A673 (cell line): ENCODE measurements around the gene CDC42BPB.

Source experiments
- EZH2 ChIP-seq: fragments of 200-600 bp; sonication (generic); IDR thresholded peaks from 2 replicates; pipeline ENCODE4 v1.6.1; 2017; ENCODE audit warnings: borderline replicate concordance, low read depth, mild to moderate bottlenecking, mixed read lengths, antibody characterized with exemption, low read length; ENCODE audit not compliant: poor library complexity, severe bottlenecking
- TF ChIP-seq, protein P1 (sequence below): fragments of 300-800, 200-600 bp; sonication (generic); conservative IDR thresholded peaks from 2 replicates; pipeline ENCODE4 v1.5.1; 2017; ENCODE audit warnings: low read depth, mild to moderate bottlenecking, antibody characterized with exemption, low read length, moderate library complexity, mixed read lengths

DNA sequence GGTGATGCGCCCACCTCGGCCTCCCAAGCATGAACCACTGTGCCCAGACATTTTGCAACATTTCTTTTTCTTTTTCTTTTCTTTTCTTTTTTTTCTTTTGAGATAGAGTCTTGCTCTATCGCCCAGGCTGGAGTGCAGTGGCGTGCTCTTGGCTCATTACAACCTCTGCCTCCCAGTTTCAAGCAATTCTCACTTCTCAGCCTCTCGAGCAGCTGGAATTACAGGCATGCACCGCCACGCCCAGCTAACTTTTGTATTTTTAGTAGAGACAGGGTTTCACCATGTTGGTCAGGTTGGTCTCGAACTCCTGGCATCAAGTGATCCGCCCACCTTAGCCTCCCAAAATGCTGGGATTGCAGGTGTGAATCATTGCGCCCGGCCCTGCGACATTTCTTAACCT lies 7.6 kb upstream of the CDC42BPB start:
- no peak for TF ChIP-seq EZH2
- TF ChIP-seq, protein P1, sequence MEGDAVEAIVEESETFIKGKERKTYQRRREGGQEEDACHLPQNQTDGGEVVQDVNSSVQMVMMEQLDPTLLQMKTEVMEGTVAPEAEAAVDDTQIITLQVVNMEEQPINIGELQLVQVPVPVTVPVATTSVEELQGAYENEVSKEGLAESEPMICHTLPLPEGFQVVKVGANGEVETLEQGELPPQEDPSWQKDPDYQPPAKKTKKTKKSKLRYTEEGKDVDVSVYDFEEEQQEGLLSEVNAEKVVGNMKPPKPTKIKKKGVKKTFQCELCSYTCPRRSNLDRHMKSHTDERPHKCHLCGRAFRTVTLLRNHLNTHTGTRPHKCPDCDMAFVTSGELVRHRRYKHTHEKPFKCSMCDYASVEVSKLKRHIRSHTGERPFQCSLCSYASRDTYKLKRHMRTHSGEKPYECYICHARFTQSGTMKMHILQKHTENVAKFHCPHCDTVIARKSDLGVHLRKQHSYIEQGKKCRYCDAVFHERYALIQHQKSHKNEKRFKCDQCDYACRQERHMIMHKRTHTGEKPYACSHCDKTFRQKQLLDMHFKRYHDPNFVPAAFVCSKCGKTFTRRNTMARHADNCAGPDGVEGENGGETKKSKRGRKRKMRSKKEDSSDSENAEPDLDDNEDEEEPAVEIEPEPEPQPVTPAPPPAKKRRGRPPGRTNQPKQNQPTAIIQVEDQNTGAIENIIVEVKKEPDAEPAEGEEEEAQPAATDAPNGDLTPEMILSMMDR, result no peak
